AG09309 (cell line): ENCODE data around the gene ZCCHC4.

Source experiments
- DNase-seq: peaks from one replicate; pipeline ENCODE4 v3.0.0-alpha.2; 2010; ENCODE audit warnings: low read depth
- H3K4me3 ChIP-seq: 2 replicates; pipeline ENCODE4 v1.5.1; 2011; ENCODE audit warnings: mild to moderate bottlenecking, low read depth, low read length, moderate library complexity; ENCODE audit not compliant: control insufficient read depth
- CTCF ChIP-seq: IDR thresholded peaks from 2 replicates; pipeline ENCODE4 v1.5.1; 2011; ENCODE audit warnings: mild to moderate bottlenecking, low read depth, low read length, inconsistent platforms; ENCODE audit not compliant: insufficient read depth, control insufficient read depth; ENCODE audit errors: missing control alignments

Gene ZCCHC4

DNA sequence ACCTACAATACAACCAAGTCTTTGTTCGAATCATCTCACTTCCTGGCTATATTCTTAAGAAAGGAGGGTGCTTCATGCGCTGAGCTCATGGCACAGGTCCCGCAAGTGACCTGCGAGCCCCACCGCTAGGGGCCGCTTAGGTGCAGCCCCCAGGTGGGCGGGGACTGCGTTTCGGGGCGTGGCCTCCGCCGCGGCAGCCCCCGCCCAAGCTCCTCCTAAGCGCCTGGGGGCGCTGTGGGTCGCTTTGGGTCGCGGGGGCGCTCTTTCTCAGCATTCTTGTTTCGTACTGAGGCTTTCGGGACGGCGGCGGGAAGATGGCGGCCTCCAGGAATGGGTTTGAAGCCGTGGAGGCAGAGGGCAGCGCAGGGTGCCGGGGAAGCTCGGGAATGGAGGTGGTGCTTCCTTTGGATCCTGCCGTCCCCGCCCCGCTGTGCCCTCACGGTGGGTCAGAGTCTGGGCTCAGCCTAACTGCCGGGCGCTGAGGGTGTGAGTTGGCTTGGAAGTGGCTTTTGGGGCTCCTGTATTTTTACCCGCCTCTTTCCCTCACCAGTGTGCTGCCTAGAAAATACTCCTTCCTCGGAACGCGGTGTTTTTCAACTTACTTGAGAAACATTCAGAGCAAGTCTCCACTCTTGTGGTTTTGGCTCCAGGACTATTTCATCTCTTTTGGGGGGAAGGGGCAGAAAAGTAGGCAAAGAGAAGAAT is at the start of gene ZCCHC4:
Gene ZCCHC4, plus strand, starts transcription at position 279 of the 705 bp plus-strand sequence. Its CDS starts 36 bp downstream, at position 315.
- peak; percentile 64 for DNase-seq
- peak within 1 kb of the TSS; percentile 94 for H3K4me3 ChIP-seq
- TF ChIP-seq CTCF: peak; percentile 96

DNA sequence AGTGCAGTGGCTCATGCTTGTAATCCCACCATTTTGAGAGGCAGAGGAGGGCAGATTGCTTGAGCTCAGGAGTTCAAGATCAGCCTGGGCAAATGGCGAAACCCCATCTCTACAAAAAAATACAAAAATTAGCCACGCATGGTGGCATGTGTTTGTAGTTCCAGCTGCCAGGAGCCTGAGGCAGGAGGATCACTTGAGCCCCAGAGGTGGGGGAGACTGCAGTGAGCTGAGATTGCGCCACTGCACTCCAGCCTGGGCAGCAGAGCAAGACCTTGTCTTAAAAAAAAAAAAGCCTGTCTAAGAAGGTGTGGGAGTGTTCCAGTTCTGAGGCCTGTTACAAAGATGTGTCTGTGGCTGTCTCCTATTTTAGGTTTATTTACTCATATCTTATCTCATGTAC is 40.7 kb upstream of the ZCCHC4 start:
- no peak for DNase-seq
- H3K4me3 ChIP-seq: no peak overlapping the region
- no peak for TF ChIP-seq CTCF

GRCh38 chr4:25280210-25280609 is 32.4 kb upstream of the ZCCHC4 start:
- TF ChIP-seq CTCF: no peak
- DNase-seq: no peak
- no peak overlapping the region for H3K4me3 ChIP-seq

- TF ChIP-seq CTCF: no peak
- DNase-seq: no peak
- no peak overlapping the region for H3K4me3 ChIP-seq
Observed at GRCh38 chr4:25283948-25284347, 28.6 kb upstream of the ZCCHC4 start.

- TF ChIP-seq CTCF: no peak
- no peak overlapping the region for H3K4me3 ChIP-seq
- no peak for DNase-seq
Observed at GRCh38 chr4:25284466-25284865, 28.1 kb upstream of the ZCCHC4 start.

GRCh38 chr4:25290490-25291067 is 22.0 kb upstream of the ZCCHC4 start:
- DNase-seq: no peak
- H3K4me3 ChIP-seq: no peak overlapping the region
- no peak for TF ChIP-seq CTCF
